Progenitor cell of endocrine pancreas (in vitro differentiated cells): ENCODE results near the gene CTXN1. TPM values are rescaled to one million over a fixed set of nuclear protein-coding genes. Genes with fewer than 3 reads are reported as not detected.
"Not testable (repeated sequence)": the region's sequence is repeated elsewhere in the genome, so short reads cannot be mapped to it uniquely, and the experiment has no call there.

Experiments used
- DNase-seq: peaks from one replicate; pipeline ENCODE4 v3.0.0; 2021; ENCODE audit warnings: low spot score; ENCODE audit not compliant: unreplicated experiment
- H3K27ac Mint-ChIP-seq: 2 replicates; pipeline ENCODE4 v1.8.0; 2021; ENCODE audit warnings: mild to moderate bottlenecking, moderate library complexity, mixed read lengths
- H3K27me3 Mint-ChIP-seq: 2 replicates; pipeline ENCODE4 v1.8.0; 2021; ENCODE audit warnings: mixed read lengths
- H3K36me3 Mint-ChIP-seq: 2 replicates; pipeline ENCODE4 v1.8.0; 2022; ENCODE audit warnings: mixed read lengths; ENCODE audit not compliant: insufficient read depth
- H3K4me1 Mint-ChIP-seq: 2 replicates; pipeline ENCODE4 v1.8.0; 2021; ENCODE audit warnings: low read depth, mixed read lengths
- H3K4me3 Mint-ChIP-seq: 2 replicates; pipeline ENCODE4 v1.8.0; 2021; ENCODE audit warnings: low read depth, mild to moderate bottlenecking, moderate library complexity, mixed read lengths
- H3K9me3 Mint-ChIP-seq: 2 replicates; pipeline ENCODE4 v1.8.0; 2021; ENCODE audit warnings: low read depth, mixed read lengths
- CTCF ChIP-seq: fragments of 200-600 bp; sonication (generic); IDR thresholded peaks from one replicate; pipeline ENCODE4 v1.5.0; 2021; ENCODE audit warnings: antibody characterized with exemption, mild to moderate bottlenecking; ENCODE audit not compliant: unreplicated experiment
- total RNA-seq: library from RNA; stranded (reverse); gene quantifications from 2 replicates; pipeline ENCODE4 v1.2.1, GENCODE V29; 2021

CTXN1 gene
- total RNA-seq, 1 donor from 2014 or later: 114 TPM

- H3K27ac Mint-ChIP-seq: no peak overlapping the region
- no peaks in the 10 kb centered on the region for H3K36me3 Mint-ChIP-seq
- no peaks in the 10 kb centered on the region for H3K4me1 Mint-ChIP-seq
- no peaks in the 10 kb centered on the region for H3K9me3 Mint-ChIP-seq
- no peak for DNase-seq
- TF ChIP-seq CTCF: no peak
- H3K27me3 Mint-ChIP-seq: peaks cover 10% of the 10 kb centered on the region
- no peak overlapping the region for H3K4me3 Mint-ChIP-seq
Measured at GRCh38 chr19:7895565-7895964, 30.4 kb downstream of the CTXN1 start.

DNA sequence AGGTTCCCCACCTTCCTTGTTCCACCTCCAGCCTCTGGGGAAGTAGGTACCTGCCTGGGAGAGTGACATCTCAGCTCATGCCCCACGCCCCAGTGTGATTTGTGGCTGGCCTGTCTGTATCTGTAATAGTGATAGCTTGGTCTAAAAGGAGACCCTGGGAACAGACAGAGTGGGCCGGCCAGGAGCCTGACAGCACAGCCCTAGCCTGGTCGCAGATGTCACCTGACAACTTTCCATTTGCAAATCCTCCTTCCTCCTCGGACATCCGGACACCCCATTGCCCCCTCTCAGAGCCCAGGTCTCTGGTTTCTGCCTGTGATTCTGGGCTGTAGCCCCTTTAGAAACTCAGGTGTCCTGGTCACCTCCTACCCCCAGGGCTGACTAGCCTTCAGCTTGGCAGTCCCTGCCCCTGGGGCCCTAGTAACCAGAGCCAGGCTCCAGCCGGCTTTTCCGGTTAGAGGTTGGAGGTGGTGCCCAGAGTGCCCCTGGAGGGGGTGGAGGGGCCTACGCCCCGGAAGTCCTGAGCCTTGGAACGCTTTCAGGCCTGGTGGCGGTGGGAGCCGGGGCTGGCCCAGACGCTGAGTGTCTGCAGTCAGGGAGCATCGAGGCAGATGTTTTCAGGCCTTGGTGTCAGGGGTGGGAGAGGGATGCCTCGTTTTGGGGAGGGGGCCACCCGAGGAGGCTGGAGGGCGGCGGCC is 31.2 kb downstream of the CTXN1 start:
- no peaks in the 10 kb centered on the region for H3K36me3 Mint-ChIP-seq
- no peaks in the 10 kb centered on the region for H3K9me3 Mint-ChIP-seq
- H3K27ac Mint-ChIP-seq: no peak overlapping the region
- H3K4me3 Mint-ChIP-seq: no peak overlapping the region
- no peak for DNase-seq
- no peak for TF ChIP-seq CTCF
- no peaks in the 10 kb centered on the region for H3K4me1 Mint-ChIP-seq
- peaks cover 10% of the 10 kb centered on the region for H3K27me3 Mint-ChIP-seq

GRCh38 chr19:7893362-7894101 is 32.4 kb downstream of the CTXN1 start:
- H3K27me3 Mint-ChIP-seq: peaks cover 15% of the 10 kb centered on the region
- H3K27ac Mint-ChIP-seq, H3K9me3 Mint-ChIP-seq, H3K4me1 Mint-ChIP-seq, H3K36me3 Mint-ChIP-seq, H3K4me3 Mint-ChIP-seq, DNase-seq: not testable (repeated sequence)

DNA sequence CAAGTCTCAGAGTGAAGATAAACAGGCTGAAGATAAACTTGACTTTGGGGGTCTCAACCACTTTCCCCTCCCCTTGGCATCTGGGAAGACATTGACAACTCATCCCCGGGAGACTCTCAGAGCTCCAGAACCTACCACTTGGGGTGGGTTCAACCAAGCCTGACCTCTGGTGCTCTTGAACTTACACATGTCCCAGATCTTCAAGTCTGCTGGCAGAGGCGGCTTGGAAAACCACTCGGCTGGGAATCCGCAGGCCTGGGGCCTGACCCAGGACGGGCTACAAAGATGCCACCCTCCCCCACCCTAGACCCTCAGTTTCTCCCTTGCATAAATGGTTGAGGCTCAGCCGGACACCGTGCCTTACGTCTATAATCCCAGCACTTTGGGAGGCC is 37.1 kb downstream of the CTXN1 start:
- no peak for DNase-seq
- H3K27me3 Mint-ChIP-seq: peaks cover 20% of the 10 kb centered on the region
- H3K27ac Mint-ChIP-seq: no peak overlapping the region
- no peaks in the 10 kb centered on the region for H3K36me3 Mint-ChIP-seq
- H3K9me3 Mint-ChIP-seq: no peaks in the 10 kb centered on the region
- H3K4me1 Mint-ChIP-seq: no peaks in the 10 kb centered on the region
- no peak for TF ChIP-seq CTCF
- peak overlapping the region; percentile 58 for H3K4me3 Mint-ChIP-seq

DNA sequence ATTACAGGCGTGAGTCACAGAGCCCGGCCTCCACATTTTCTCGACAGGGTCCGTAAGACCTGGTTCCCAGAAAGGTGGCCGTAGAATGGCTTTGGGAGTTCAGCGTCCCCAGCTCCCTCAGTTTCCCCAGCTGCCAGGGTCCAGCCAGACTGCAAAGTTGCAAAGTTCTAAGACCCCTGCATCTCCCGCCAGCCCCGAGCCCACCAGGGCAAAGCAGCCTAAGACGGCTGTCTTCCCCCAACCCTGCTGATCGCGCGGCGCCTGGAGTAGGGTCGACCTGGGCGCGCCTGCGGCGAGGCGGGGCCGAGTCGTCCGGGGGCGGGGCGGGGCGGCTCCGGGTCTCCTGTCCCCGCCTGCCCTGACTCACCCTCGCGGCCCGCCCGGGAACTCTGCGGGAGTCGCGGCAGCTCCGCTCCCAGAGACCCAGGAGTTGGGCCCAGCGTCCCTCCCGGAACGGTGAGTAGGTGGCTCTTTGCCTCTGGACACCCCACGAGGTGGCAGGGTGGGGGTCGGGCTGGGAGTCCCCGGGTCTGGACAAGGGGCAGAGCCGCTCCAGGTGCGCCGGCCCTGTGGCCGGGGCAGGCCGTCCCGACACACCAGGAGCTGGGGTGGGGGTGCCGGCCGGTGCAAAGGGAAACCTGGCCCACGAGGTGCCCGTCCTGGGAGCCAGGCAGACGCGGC is 37.6 kb downstream of the CTXN1 start, which contains the start of gene LRRC8E:
LRRC8E (plus strand) TSS at position 366 of the 681 bp plus-strand sequence. CDS start 7,094 bp downstream, outside the sequence.
- no peak for TF ChIP-seq CTCF
- Mint-ChIP-seq H3K4me3 (peak within 1 kb of the TSS; percentile 58), H3K9me3 (no peaks in the 10 kb centered on the region), H3K36me3 (no peaks in the 10 kb centered on the region), H3K27ac (no peak within 1 kb of the TSS), H3K4me1 (no peaks in the 10 kb centered on the region), H3K27me3 (peaks cover 20% of the 10 kb centered on the region)
- peak; percentile 69 for DNase-seq
